Measurements from ENCODE around the gene TROAP.

TROAP gene

GRCh38 chr12:49295082-49295936 is 27.7 kb upstream of the TROAP start, which contains the start of gene PRPH:
TSS of gene PRPH (plus strand) at chr12:49295147. CDS start at chr12:49295201, 54 bp downstream.
- TF ChIP-seq CTCF (conservative IDR thresholded peaks at IDR 0.05; ENCODE audit: control insufficient read depth, insufficient read depth, low read depth, low read length) = no peak
- no peak within 1 kb of the TSS for H3K4me3 ChIP-seq (ENCODE audit: control insufficient read depth, low read depth, low read length)
- DNase-seq (ENCODE audit: low read depth) = no peak

GRCh38 chr12:49296034-49296835 is 26.8 kb upstream of the TROAP start:
- H3K4me3 ChIP-seq (ENCODE audit: control insufficient read depth, low read depth, low read length) = no peak overlapping the region
- no peak for DNase-seq (ENCODE audit: low read depth)
- TF ChIP-seq CTCF (conservative IDR thresholded peaks at IDR 0.05; ENCODE audit: control insufficient read depth, insufficient read depth, low read depth, low read length) = peak; percentile 47

- TF ChIP-seq CTCF (conservative IDR thresholded peaks at IDR 0.05; ENCODE audit: control insufficient read depth, insufficient read depth, low read depth, low read length) = no peak
- no peak overlapping the region for H3K4me3 ChIP-seq (ENCODE audit: control insufficient read depth, low read depth, low read length)
Observed at GRCh38 chr12:49296836-49297694, 26.0 kb upstream of the TROAP start.

GRCh38 chr12:49297695-49298060 is 25.4 kb upstream of the TROAP start:
- no peak for DNase-seq (ENCODE audit: low read depth)
- H3K4me3 ChIP-seq (ENCODE audit: control insufficient read depth, low read depth, low read length) = no peak overlapping the region
- no peak for TF ChIP-seq CTCF (conservative IDR thresholded peaks at IDR 0.05; ENCODE audit: control insufficient read depth, insufficient read depth, low read depth, low read length)

More at GRCh38 chr12:49296836-49297694, 26.0 kb upstream of the TROAP start:
- no peak for DNase-seq (ENCODE audit: low read depth)

GRCh38 chr12:49298160-49298559 is 24.9 kb upstream of the TROAP start:
- no peak overlapping the region for H3K4me3 ChIP-seq (ENCODE audit: control insufficient read depth, low read depth, low read length)
- TF ChIP-seq CTCF (conservative IDR thresholded peaks at IDR 0.05; ENCODE audit: control insufficient read depth, insufficient read depth, low read depth, low read length) = peak; percentile 5

GRCh38 chr12:49301760-49302159 is 21.3 kb upstream of the TROAP start:
- H3K4me3 ChIP-seq (ENCODE audit: control insufficient read depth, low read depth, low read length) = no peak overlapping the region
- no peak for TF ChIP-seq CTCF (conservative IDR thresholded peaks at IDR 0.05; ENCODE audit: control insufficient read depth, insufficient read depth, low read depth, low read length)
- DNase-seq (ENCODE audit: low read depth) = no peak

More at GRCh38 chr12:49298160-49298559, 24.9 kb upstream of the TROAP start:
- DNase-seq (ENCODE audit: low read depth) = no peak

Measured in fibroblast of mammary gland (primary cell).